Stimulated activated CD4-positive, alpha-beta T cell treated with anti-CD3 and anti-CD28 coated beads, Interleukin-2, amount 100 ng/mL, for 24 hours (primary cell): ENCODE data around the gene SNX1.
A peak's percentile ranks its signal among the peaks of the same experiment; 100 is the strongest.
"Not testable (repeated sequence)": the region's sequence is repeated elsewhere in the genome, so short reads cannot be mapped to it uniquely, and the experiment has no call there.

Source experiments
- DNase-seq, 2 donors: peaks; one replicate each; pipeline ENCODE4 v3.0.0-alpha.2; 2020

Gene SNX1

DNA sequence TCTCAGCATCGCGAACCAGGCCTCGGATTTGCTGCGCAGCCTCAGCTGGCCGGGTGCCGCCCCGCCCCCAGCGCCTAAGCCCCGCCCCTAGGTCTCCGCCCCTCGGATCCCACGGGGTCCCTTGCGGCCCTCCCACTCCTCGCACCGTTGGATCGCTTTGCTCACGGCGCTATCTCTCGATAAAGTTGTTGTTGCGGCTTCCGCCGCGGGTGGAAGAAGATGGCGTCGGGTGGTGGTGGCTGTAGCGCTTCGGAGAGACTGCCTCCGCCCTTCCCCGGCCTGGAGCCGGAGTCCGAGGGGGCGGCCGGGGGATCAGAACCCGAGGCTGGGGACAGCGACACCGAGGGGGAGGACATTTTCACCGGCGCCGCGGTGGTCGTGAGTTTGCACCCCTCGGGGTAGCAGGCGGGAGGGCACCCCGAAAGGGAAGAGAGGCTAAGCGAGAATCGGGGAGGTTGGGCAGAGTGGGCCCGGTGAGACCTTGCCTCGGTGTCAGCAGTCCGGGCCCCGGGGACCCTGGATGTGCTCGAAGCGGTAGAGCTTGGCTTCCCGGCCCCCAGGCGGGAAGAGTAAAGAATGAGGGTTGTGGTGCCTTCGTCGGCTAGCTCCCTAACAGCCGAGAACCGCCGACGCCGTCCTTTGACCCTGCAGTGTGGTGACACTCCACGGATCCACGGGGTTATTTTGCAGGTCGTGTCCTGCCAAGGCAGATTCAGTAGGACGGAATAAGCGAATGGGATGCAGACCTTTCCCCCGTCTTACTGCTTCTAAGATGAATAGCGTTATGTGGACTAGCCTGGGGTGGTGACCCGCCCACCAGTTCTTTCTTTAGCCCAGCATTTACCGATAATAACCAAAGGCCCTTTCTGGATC lies at the start of gene SNX1:
Gene SNX1 (plus strand): TSS at position 188 of the 873 bp plus-strand sequence. CDS start 32 bp downstream, at position 220.
- DNase-seq: peak; percentile 93 to 98

GRCh38 chr15:64046421-64047153 lies 49.2 kb upstream of the SNX1 start, which contains the start of gene DAPK2:
Gene DAPK2 (minus strand): TSS chr15:64046485. CDS start chr15:64040261, 6,224 bp downstream.
- DNase-seq: peak; percentile 73 to 77

- no peak for DNase-seq
Observed at GRCh38 chr15:64048781-64049460, 46.9 kb upstream of the SNX1 start.

DNA sequence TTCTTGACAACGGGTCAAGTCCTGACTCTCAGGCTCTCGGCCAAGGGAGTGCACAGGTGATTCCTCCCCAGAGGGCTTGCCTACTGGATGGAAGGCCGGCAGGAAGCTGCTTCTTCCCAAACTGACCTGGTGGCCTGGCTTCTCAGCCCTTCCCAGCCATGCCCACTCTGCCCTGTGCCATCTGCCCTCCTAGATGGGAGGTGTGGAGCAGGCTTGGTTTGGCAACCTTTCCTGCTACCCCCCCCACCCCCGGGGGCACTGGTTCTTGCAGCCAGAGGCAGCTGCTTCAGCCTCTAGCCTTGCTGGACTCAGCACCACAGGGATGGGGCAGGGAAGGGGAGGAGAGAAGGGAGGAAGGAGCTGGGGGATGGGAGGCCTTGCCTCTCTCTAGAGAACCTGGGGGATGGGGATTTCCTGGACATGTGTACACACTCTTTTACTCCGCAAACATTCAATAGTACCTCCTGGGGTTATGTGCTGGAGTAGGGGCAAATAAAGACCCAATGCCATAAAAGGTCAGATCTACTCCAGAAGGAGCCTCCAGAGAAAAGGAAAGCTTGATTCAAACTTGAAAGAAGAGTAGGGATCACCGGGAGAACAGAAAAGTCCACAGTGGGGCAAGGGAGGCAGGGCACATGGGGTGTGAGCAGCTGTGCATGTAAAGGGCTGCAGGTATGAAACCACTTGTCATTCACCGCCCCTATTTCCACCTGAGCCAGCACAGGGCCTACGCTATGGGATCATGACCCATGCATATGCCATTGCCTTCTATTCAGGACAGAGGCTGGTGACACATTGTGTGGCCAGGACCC lies 45.3 kb upstream of the SNX1 start:
- no peak for DNase-seq

- DNase-seq: no peak
Observed at GRCh38 chr15:64051093-64051402, 44.7 kb upstream of the SNX1 start.

DNA sequence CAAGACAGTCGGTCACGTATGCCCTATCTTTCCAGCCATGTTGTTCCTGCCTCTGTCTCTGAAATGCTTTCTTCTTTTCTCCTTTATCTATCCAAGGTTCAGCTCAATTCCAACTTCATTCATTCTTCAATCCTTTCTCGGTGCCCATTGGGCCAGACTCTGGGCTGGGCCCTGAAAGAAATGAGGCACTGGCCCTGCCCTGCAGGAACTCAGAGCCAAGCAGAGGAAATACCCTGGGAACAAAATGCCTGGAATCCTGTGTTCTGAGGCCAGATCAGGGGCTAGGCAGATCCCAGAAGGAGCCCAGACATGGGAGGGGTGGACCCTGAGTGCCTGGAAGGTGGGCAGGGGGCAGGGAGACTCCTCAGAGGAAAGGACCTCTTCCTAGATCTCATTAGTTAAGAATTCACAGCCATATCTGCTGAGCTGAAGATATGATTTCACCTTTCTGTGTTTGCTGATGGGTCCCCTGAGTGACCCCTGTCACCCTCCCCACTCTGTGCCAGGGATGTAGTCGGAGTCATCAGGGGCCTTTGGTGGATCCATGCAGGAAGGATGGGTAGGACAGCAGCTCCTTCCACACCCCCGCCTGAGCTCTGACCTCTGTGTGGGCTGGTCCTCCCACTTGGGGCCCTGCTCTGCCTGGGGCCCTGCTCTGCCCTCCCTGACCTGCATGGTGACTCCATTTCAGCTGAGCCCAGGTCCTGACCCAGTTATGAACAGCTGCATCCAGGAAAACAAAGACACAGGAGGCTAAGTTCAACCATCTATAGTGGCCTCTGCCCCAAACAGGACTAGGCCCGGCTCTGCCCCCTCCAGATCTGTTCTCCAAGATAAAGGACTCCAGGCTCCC lies 44.1 kb upstream of the SNX1 start:
- no peak for DNase-seq

- no peak for DNase-seq
Observed at GRCh38 chr15:64052925-64053491, 42.8 kb upstream of the SNX1 start.

GRCh38 chr15:64053674-64054073 lies 42.1 kb upstream of the SNX1 start:
- DNase-seq: not testable (repeated sequence)

- DNase-seq: no peak
Observed at GRCh38 chr15:64058279-64058678, 37.5 kb upstream of the SNX1 start.

DNA sequence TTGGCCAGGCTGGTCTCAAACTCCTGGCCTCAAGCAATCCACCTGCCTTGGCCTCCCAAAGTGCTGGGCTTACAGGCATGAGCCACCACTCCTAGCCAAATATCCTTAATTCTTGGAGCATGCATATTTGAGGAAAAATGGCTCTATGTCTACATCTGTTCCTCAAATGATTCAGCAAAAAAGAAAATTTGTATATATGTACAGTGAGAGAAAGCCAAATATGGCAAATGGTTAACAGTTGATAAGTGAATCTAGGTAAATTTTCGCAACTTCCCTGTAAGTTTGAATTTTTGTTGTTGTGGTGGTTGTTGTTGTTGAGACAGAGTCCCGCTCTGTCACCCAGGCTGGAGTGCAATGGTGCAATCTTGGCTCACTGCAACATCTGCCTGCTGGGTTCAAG lies 36.7 kb upstream of the SNX1 start:
- not testable (repeated sequence) for DNase-seq

GRCh38 chr15:64060716-64061115 lies 35.1 kb upstream of the SNX1 start:
- no peak for DNase-seq

DNA sequence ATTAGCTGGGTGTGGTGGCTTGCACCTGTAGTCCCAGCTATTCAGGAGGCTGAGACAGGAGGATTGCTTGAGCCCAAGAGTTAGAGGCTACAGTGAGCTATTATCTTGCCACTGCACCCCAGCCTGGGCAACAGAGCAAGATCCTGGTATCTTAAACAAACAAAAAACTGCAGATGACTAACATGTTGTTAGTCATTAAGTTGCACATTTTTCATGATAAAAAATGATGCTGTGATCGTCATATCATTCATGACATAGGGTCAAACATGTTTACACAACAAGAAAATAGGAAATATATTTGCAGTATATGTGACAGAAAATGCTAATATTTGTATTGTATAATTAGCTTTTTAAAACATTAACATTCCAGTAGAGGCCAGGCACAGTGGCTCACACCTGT lies 29.3 kb upstream of the SNX1 start:
- DNase-seq: no peak

- DNase-seq: peak; percentile 70 to 76
Observed at GRCh38 chr15:64067564-64068030, 28.2 kb upstream of the SNX1 start.

DNA sequence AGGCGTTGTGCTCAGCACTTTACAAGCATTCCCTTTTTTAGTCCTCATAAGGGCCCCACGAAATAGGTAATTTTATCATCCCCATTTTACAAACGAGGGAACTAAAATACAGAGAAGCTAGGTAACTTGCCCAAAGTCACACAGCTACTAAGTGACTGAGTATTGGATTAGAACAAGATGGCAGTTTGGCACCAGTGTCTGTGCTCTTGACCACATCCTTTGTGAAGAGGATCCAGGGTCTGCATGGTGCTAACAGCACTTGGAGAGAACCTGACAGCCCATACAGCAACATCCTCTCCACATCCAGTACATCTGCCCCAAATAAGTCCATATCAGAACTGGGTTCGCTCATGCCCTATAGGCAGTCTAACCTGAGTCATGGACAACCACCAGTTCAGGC lies 27.6 kb upstream of the SNX1 start:
- no peak for DNase-seq

GRCh38 chr15:64070106-64070505 lies 25.7 kb upstream of the SNX1 start:
- DNase-seq: no peak

DNA sequence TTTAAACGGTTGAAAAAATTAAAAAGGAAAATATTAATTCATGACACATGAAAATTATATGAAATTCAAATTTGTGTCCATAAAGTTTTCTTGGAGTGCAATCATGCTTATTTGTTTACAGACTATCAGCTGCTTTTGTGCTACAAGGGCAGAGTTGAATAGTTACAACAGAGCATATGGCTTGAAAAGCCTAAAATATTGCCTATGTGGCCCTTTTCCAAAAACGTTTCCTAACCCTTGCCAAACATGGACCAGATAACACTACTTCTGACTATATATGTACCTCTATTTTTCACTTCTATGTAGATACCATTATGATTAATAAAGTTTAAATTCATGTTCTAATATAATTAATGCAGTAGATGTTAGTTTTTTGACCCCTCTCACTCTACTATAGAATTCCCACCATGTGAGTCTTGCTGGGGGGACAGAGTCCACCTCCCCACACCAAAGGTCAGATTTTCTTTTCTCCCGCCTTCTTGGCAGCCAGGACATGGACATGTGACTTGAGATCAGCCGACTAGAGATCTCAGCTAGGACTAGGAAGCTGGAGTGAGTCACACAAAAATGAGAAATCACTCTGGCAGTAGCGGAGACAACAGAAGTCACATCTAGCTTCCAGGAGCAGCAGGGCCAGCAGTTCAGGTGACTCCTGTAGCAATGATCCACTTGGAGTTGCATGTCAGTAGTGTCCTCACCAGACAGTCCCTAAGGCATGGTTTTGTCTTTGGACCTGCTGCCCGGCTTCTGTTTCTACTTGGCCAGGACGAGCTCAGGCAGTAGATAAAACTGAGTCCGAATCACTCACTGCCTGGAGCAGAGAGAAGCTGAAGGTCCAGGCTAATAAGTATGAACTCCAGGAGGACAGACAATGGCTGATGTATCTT lies 24.6 kb upstream of the SNX1 start:
- DNase-seq: no peak

DNA sequence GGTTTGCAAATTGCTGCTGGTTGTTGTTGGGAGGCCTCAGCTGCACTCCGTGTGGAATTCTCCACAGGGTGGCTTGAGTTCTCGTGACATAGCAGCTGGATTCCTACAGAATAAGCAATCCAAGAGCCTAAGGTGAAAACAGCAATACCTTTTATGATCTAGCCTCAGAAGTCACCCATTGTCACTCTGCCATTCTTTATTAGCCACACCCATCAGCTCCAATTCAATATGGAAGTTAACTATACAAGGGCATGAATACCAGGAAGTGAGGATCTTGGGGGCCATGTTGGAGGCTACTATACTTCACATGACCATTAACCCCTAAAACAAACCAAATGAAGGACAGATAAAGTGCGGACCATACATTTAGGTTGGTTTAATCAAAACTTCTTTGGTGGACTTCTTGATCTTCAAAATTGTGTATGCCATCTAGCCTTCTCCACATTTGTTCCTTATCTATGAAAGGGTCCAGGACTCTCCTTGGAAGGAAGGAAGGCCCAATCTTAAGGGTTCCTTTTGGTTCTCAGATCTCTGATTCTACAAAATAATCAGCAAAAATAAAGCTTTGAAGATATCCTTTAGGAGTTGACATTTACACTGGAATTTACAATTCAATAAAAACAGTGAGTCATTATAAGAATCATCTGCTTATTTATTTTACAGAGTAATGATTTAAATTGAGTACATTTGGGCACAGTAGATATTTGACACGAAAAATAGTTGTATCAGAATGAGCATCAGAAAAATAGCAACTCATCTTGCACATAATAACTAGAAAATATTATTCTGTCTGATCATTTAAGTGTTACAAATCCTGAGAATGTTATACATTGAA lies 23.6 kb upstream of the SNX1 start:
- no peak for DNase-seq

DNA sequence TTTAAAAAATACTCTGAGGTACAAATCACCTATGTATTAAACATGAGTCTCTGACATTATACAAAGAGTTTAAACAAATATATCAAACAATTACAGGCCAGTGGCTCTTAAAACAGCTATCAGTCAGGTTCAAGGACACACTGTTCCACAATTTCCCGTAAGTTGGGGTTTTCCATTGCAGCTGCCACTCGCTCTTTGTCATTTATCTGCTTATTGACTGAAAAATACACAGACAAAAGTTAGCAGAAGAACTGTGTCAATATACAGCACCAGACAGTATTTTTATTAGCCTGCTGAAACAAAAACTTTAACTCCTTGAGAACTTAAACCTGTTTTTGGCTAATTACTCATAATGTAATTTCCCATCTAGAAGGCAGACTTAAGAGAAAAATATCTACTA lies 23.0 kb upstream of the SNX1 start:
- DNase-seq: no peak

DNA sequence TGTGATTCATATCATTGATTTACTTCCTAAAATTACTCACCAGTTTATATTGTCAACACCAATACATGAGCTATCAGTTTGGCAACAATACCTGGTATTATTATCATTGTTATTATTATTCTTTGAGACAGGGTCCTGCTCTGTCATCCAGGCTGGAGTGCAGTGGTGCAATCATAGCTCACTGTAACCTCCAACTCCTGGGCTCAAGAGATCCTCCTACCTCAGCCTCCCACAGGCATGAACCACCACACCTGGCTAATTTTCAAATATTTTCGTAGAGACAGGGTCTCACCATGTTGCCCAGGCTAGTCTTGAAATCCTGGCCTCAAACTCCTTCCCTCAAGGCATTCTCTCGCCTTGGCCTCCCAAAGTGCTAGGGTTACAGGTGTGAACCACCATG lies 22.3 kb upstream of the SNX1 start:
- DNase-seq: not testable (repeated sequence)
